HepG2 (cell line): ENCODE results near the gene TNS1. TPM values are rescaled to one million over a fixed set of nuclear protein-coding genes. Genes with fewer than 3 reads are reported as not detected.

Experiments used
- CEBPG ChIP-seq: IDR thresholded peaks from 2 replicates; pipeline ENCODE4 v1.6.1; 2016
- CHD2 ChIP-seq: IDR thresholded peaks from 2 replicates; pipeline ENCODE4 v1.6.1; 2011; ENCODE audit warnings: low read depth, low read length, improper control_type of control experiment
- CREB3 ChIP-seq: sonication (generic); formaldehyde crosslinking; IDR thresholded peaks from 2 replicates; pipeline ENCODE4 v1.5.0; 2020; ENCODE audit warnings: missing genetic modification reagents
- FUBP1 ChIP-seq: sonication (generic); formaldehyde crosslinking; IDR thresholded peaks from 2 replicates; pipeline ENCODE4 v1.5.1; 2020; ENCODE audit warnings: missing genetic modification reagents, mild to moderate bottlenecking, borderline replicate concordance
- MLLT10 ChIP-seq: sonication (generic); formaldehyde crosslinking; IDR thresholded peaks from 2 replicates; pipeline ENCODE4 v1.4.0; 2020; ENCODE audit warnings: missing genetic modification reagents
- MLX ChIP-seq: IDR thresholded peaks from 2 replicates; pipeline ENCODE4 v1.6.1; 2016
- MYC ChIP-seq: sonication (generic); formaldehyde crosslinking; IDR thresholded peaks from 2 replicates; pipeline ENCODE4 v1.9.0; 2021; ENCODE audit warnings: missing genetic modification reagents, borderline replicate concordance
- RFXAP ChIP-seq: sonication (generic); formaldehyde crosslinking; IDR thresholded peaks from 2 replicates; pipeline ENCODE4 v1.4.0; 2020; ENCODE audit warnings: missing genetic modification reagents, borderline replicate concordance
- RXRB ChIP-seq: IDR thresholded peaks from 2 replicates; pipeline ENCODE4 v1.6.1; 2016; ENCODE audit warnings: borderline replicate concordance, missing genetic modification reagents, missing compliant biosample characterization
- SMARCC2 ChIP-seq: fragments of 450-650 bp; IDR thresholded peaks from 2 replicates; pipeline ENCODE4 v1.6.1; 2017; ENCODE audit warnings: antibody characterized with exemption, mild to moderate bottlenecking
- SP140L ChIP-seq: sonication (generic); formaldehyde crosslinking; IDR thresholded peaks from 2 replicates; pipeline ENCODE4 v1.4.0; 2020; ENCODE audit warnings: missing genetic modification reagents, borderline replicate concordance
- SYNCRIP ChIP-seq: fragments of 200-400 bp; formaldehyde crosslinking; IDR thresholded peaks from 2 replicates; pipeline ENCODE4 v1.6.1; 2018; ENCODE audit warnings: mild to moderate bottlenecking, low read depth, low read length; ENCODE audit not compliant: insufficient read depth
- TEAD2 ChIP-seq: sonication (generic); formaldehyde crosslinking; IDR thresholded peaks from 2 replicates; pipeline ENCODE4 v1.9.0; 2021; ENCODE audit warnings: missing genetic modification reagents
- ZBTB37 ChIP-seq: sonication (generic); formaldehyde crosslinking; IDR thresholded peaks from 2 replicates; pipeline ENCODE4 v1.4.0; 2020; ENCODE audit warnings: mild to moderate bottlenecking, missing genetic modification reagents
- ZNF296 ChIP-seq: sonication (generic); formaldehyde crosslinking; conservative IDR thresholded peaks from 2 replicates; pipeline ENCODE4 v1.5.0; 2020; ENCODE audit warnings: mild to moderate bottlenecking, missing genetic modification reagents
- ZNF33A ChIP-seq: sonication (generic); formaldehyde crosslinking; IDR thresholded peaks from 2 replicates; pipeline ENCODE4 v1.5.1; 2020; ENCODE audit warnings: missing genetic modification reagents, mild to moderate bottlenecking, moderate library complexity, borderline replicate concordance
- ZNF484 ChIP-seq: sonication (generic); formaldehyde crosslinking; IDR thresholded peaks from 2 replicates; pipeline ENCODE4 v1.5.1; 2020; ENCODE audit warnings: mild to moderate bottlenecking, low read depth, missing genetic modification reagents, borderline replicate concordance
- ZNF577 ChIP-seq: sonication (generic); formaldehyde crosslinking; IDR thresholded peaks from 2 replicates; pipeline ENCODE4 v1.4.0; 2020; ENCODE audit warnings: mild to moderate bottlenecking, low read depth, missing genetic modification reagents, borderline replicate concordance
- ZNF740 ChIP-seq: sonication (generic); formaldehyde crosslinking; IDR thresholded peaks from 2 replicates; pipeline ENCODE4 v1.4.0; 2020; ENCODE audit warnings: missing genetic modification reagents
- ZNF784 ChIP-seq: sonication (generic); formaldehyde crosslinking; IDR thresholded peaks from 2 replicates; pipeline ENCODE4 v1.5.1; 2020; ENCODE audit warnings: missing genetic modification reagents, mild to moderate bottlenecking, borderline replicate concordance
- polyA plus RNA-seq, 8 experiments: library from polyadenylated mRNA; depleted of rRNA in 3 of 8; stranded (reverse) in 7 of 8; unstranded in 1 of 8; fragments of >200 nt; fragmentation: Illumina TruSeq in 4 of 8; extraction: Trizol in 4 of 8; gene quantifications; 2 replicates each; pipeline versions ENCODE4 v1.2.1 to v1.2.3, GENCODE V29; 2011 to 2016; ENCODE audit warnings: low read depth in 4 of 8, missing spikeins in 1 of 8, mixed read lengths in 1 of 8; ENCODE audit not compliant: insufficient read depth in 1 of 8
- total RNA-seq, 5 experiments: library from RNA; depleted of rRNA; stranded (reverse); fragments of >200 nt; fragmentation: Illumina TruSeq; extraction: Trizol; gene quantifications; 2 replicates each; pipeline ENCODE4 v1.2.3, GENCODE V29; 2016; ENCODE audit warnings: low read depth in 1 of 5
- TF ChIP-seq, protein P1 (sequence below): sonication (generic); formaldehyde crosslinking; IDR thresholded peaks from 2 replicates; pipeline ENCODE4 v1.4.0; 2020; ENCODE audit warnings: missing genetic modification reagents
- TF ChIP-seq, protein P2 (sequence below): sonication (generic); formaldehyde crosslinking; IDR thresholded peaks from 2 replicates; pipeline ENCODE4 v1.4.0; 2020; ENCODE audit warnings: mild to moderate bottlenecking, missing genetic modification reagents

The TNS1 gene
- total and polyA plus RNA-seq, 2 of the 13 experiments (the other 11 are each of a cell fraction or from before 2014, with no cell fraction given), result 1.9 to 118 TPM

GRCh38 chr2:217902379-217903141, 100.2 kb downstream of the TNS1 start (continued):
- no peak; the same call in 1 of the 2 replicates for TF ChIP-seq SMARCC2
- peak; percentile 97 for TF ChIP-seq MYC
- no peak for TF ChIP-seq TEAD2 (CRISPR knock-in tag)
- TF ChIP-seq, protein P1, sequence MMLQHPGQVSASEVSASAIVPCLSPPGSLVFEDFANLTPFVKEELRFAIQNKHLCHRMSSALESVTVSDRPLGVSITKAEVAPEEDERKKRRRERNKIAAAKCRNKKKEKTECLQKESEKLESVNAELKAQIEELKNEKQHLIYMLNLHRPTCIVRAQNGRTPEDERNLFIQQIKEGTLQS, result peak; percentile 94
- TF ChIP-seq CHD2, result peak; percentile 50; the same call in 1 of the 2 replicates
- peak; percentile 98 for TF ChIP-seq RXRB
- no peak; the same call in 1 of the 2 replicates for TF ChIP-seq ZNF784 (CRISPR knock-in tag)
- peak; percentile 56; the same call in 1 of the 2 replicates for TF ChIP-seq ZNF740 (CRISPR knock-in tag)
- no peak for TF ChIP-seq ZNF577 (CRISPR knock-in tag)
- TF ChIP-seq ZBTB37, result no peak; the same call in none of the 2 replicates
- peak; percentile 78 for TF ChIP-seq CEBPG (CRISPR knock-in tag)
- peak; percentile 99 for TF ChIP-seq FUBP1
- peak; percentile 65; the same call in 1 of the 2 replicates for TF ChIP-seq ZNF296
- no peak for TF ChIP-seq CREB3
- no peak for TF ChIP-seq ZNF33A (CRISPR knock-in tag)
- TF ChIP-seq MLX (CRISPR knock-in tag), result peak; percentile 98
- no peak for TF ChIP-seq MLLT10 (CRISPR knock-in tag)
- TF ChIP-seq RFXAP (CRISPR knock-in tag), result peak; percentile 92
- peak; percentile 95; the same call in 1 of the 2 replicates for TF ChIP-seq SP140L (CRISPR knock-in tag)
- TF ChIP-seq, protein P2, sequence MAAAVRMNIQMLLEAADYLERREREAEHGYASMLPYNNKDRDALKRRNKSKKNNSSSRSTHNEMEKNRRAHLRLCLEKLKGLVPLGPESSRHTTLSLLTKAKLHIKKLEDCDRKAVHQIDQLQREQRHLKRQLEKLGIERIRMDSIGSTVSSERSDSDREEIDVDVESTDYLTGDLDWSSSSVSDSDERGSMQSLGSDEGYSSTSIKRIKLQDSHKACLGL (CRISPR knock-in tag), result peak; percentile 85
- TF ChIP-seq SYNCRIP, result no peak
- no peak for TF ChIP-seq ZNF484 (CRISPR knock-in tag)
